K562 (cell line): ENCODE results near the gene COPA. TPM values are rescaled to one million over a fixed set of nuclear protein-coding genes. Genes with fewer than 3 reads are reported as not detected.
A peak's percentile ranks its signal among the peaks of the same experiment; 100 is the strongest.

Experiments
- ATAC-seq: fragments of 200-7000 bp; cut with Tn5 transposase; 3 replicates; pipeline ENCODE4 v1.9.1; 2020; ENCODE audit warnings: moderate library complexity
- Bru-seq: library from RNA; stranded (reverse); fragments of 400-500 nt; gene quantifications from one replicate; lab custom pipeline; 2021; lab: Mats Ljungman, UMichigan
- BruChase-seq, 2 experiments: library from RNA; stranded (reverse); fragments of 400-500 nt; gene quantifications; one replicate each; lab custom pipeline; 2021; lab: Mats Ljungman, UMichigan
- BruUV-seq: library from RNA; stranded (reverse); fragments of 400-500 nt; replicated peaks from 2 replicates; lab custom pipeline; 2021; lab: Mats Ljungman, UMichigan
- CTCF ChIA-PET: fragments of 300-600 bp; formaldehyde crosslinking; extraction: SDS; loops from one replicate; lab custom pipeline; 2021; ENCODE audit warnings: low intra/inter-chr PET ratio; lab: Yijun Ruan, JAX
- POLR2A ChIA-PET: fragments of 300-600, 350-650 bp; sonication (Branson Sonifier 250); formaldehyde crosslinking; extraction: SDS; loops from one replicate; lab custom pipeline; 2021; ENCODE audit warnings: antibody characterized with exemption, inconsistent platforms; lab: Yijun Ruan, JAX
- DNase-seq, 4 experiments: peaks; one replicate each; pipeline versions ENCODE4 v3.0.0 to v3.0.0-alpha.2; 2011 to 2018; ENCODE audit warnings: low spot score in 3 of 4, mixed read lengths in 3 of 4; ENCODE audit errors: extremely low read depth in 1 of 4
- FAIRE-seq: peaks from 2 replicates; lab custom pipeline; 2011; peaks lifted over from hg19 to GRCh38; lab: Jason Lieb, UNC
- H2AFZ ChIP-seq: 2 replicates; pipeline ENCODE4 v1.6.0; 2011; ENCODE audit warnings: low read depth, low read length, control low read depth, inconsistent platforms
- H3K27ac ChIP-seq: fragments of 200-600 bp; 3 replicates; pipeline ENCODE4 v1.8.0; 2011; ENCODE audit warnings: low read depth, mild to moderate bottlenecking, control low read depth, inconsistent platforms, low read length, moderate library complexity, mixed read lengths; ENCODE audit errors: extremely low read depth
- H3K27me3 ChIP-seq, 2 experiments: fragments of 300-600 bp in 1 of 2; 2 replicates in 1 of 2; 3 replicates in 1 of 2; pipeline versions ENCODE4 v1.6.0 to v1.8.0; 2011; ENCODE audit warnings: inconsistent platforms in 2 of 2, low read length in 2 of 2, mild to moderate bottlenecking in 1 of 2, mixed read lengths in 1 of 2, moderate library complexity in 1 of 2; ENCODE audit not compliant: control insufficient read depth in 2 of 2, insufficient read depth in 2 of 2
- H3K36me3 ChIP-seq: fragments of 300-600 bp; 3 replicates; pipeline ENCODE4 v1.8.0; 2011; ENCODE audit warnings: mild to moderate bottlenecking, low read length, inconsistent platforms; ENCODE audit not compliant: control insufficient read depth, insufficient read depth
- H3K4me1 ChIP-seq, 2 experiments: fragments of 200-600 bp in 1 of 2; replicated peaks in 1 of 2; 2 replicates in 1 of 2; 3 replicates in 1 of 2; pipeline versions ENCODE4 v1.5.1 to v1.8.0; 2011; ENCODE audit warnings: inconsistent platforms in 2 of 2, low read length in 2 of 2, mild to moderate bottlenecking in 1 of 2, mixed read lengths in 1 of 2, moderate library complexity in 1 of 2; ENCODE audit not compliant: control insufficient read depth in 2 of 2, insufficient read depth in 2 of 2
- H3K4me2 ChIP-seq: 2 replicates; pipeline ENCODE4 v1.6.1; 2011; ENCODE audit warnings: low read length, control low read depth, inconsistent platforms, mixed read lengths; ENCODE audit not compliant: insufficient read depth
- H3K4me3 ChIP-seq: fragments of 200-600 bp; sonication (generic), shearing (Covaris generic); 2 replicates; pipeline ENCODE4 v1.5.1; 2016; ENCODE audit warnings: control low read depth, inconsistent platforms
- H3K79me2 ChIP-seq: fragments of 200-600 bp; 3 replicates; pipeline ENCODE4 v1.8.0; 2011; ENCODE audit warnings: low read length, inconsistent platforms; ENCODE audit not compliant: control insufficient read depth, insufficient read depth
- H3K9ac ChIP-seq, 2 experiments: 2 replicates each; pipeline versions ENCODE4 v1.6.0 to v1.6.1; 2011; ENCODE audit warnings: low read depth in 2 of 2, low read length in 2 of 2, control low read depth in 1 of 2, inconsistent platforms in 1 of 2, mild to moderate bottlenecking in 1 of 2, mixed read lengths in 1 of 2; ENCODE audit not compliant: insufficient read depth in 1 of 2
- H3K9me1 ChIP-seq: one replicate; pipeline ENCODE4 v1.6.0; 2011; ENCODE audit warnings: inconsistent platforms, mild to moderate bottlenecking, low read length, moderate library complexity; ENCODE audit not compliant: control insufficient read depth, insufficient read depth
- H3K9me3 ChIP-seq: replicated peaks from 2 replicates; pipeline ENCODE4 v1.5.1; 2011; ENCODE audit warnings: low read depth, low read length, inconsistent platforms; ENCODE audit not compliant: control insufficient read depth, insufficient read depth
- H4K20me1 ChIP-seq: replicated peaks from 2 replicates; pipeline ENCODE4 v1.6.1; 2011; ENCODE audit warnings: low read length, inconsistent platforms, mixed read lengths; ENCODE audit not compliant: control insufficient read depth, insufficient read depth
- HINFP ChIP-seq: fragments of 450-650 bp; conservative IDR thresholded peaks from 2 replicates; pipeline ENCODE4 v1.6.1; 2016; ENCODE audit warnings: missing genetic modification characterization, low read depth, mild to moderate bottlenecking, control low read depth, missing compliant biosample characterization
- ILK ChIP-seq: fragments of 450-650 bp; IDR thresholded peaks from 2 replicates; pipeline ENCODE4 v1.6.1; 2016; ENCODE audit warnings: missing genetic modification characterization, low read depth, mild to moderate bottlenecking, missing compliant biosample characterization, moderate library complexity, borderline replicate concordance
- MEF2A ChIP-seq: IDR thresholded peaks from 2 replicates; pipeline ENCODE4 v1.6.1; 2011; ENCODE audit warnings: low read depth, mild to moderate bottlenecking, low read length, moderate library complexity; ENCODE audit not compliant: control insufficient read depth
- MXI1 ChIP-seq: IDR thresholded peaks from 2 replicates; pipeline ENCODE4 v1.6.1; 2011; ENCODE audit warnings: low read depth, mild to moderate bottlenecking, improper control_type of control experiment, low read length
- OTX1 ChIP-seq: fragments of 450-650 bp; formaldehyde crosslinking; IDR thresholded peaks from 2 replicates; pipeline ENCODE4 v1.4.0; 2022; ENCODE audit warnings: mild to moderate bottlenecking
- ZNF124 ChIP-seq: sonication (generic); formaldehyde crosslinking; IDR thresholded peaks from 2 replicates; pipeline ENCODE4 v1.8.1; 2022; ENCODE audit warnings: missing genetic modification reagents
- ZNF23 ChIP-seq: fragments of 250-450 bp; sonication (Bioruptor Pico); IDR thresholded peaks from 2 replicates; pipeline ENCODE4 v1.4.0; 2020; ENCODE audit warnings: mild to moderate bottlenecking
- ZNF518B ChIP-seq: fragments of 250-450 bp; sonication (Bioruptor Pico); IDR thresholded peaks from 2 replicates; pipeline ENCODE4 v1.5.0; 2021; ENCODE audit warnings: mild to moderate bottlenecking, moderate library complexity
- ZNF644 ChIP-seq: fragments of 200-800 bp; sonication (Bioruptor generic); IDR thresholded peaks from 2 replicates; pipeline ENCODE4 v1.6.1; 2016; ENCODE audit warnings: low read depth, missing genetic modification characterization, missing compliant biosample characterization
- WGBS: fragments of 100-300 bp; shearing (Covaris generic); methylation state at CpG from one replicate; pipeline ENCODE4 v1.1.6; 2016; ENCODE audit warnings: low coverage, mixed read lengths; ENCODE audit not compliant: insufficient coverage; ENCODE audit errors: missing lambda C conversion rate; 5-methylcytosine and 5-hydroxymethylcytosine counted together
- in situ Hi-C: fragments of 300-500 bp; cut with MboI; formaldehyde crosslinking; loops from 4 replicates; pipeline ENCODE4 v1.15.0; 2018; ENCODE audit warnings: inconsistent platforms, mixed read lengths
- intact Hi-C: fragments of 100-400 bp; cut with micrococcal nuclease; formaldehyde crosslinking; loops from 2 replicates; pipeline ENCODE4 v1.14.2; 2022
- long read RNA-seq, 3 experiments: library from polyadenylated mRNA in 2 of 3; library from RNA in 1 of 3; unstranded in 2 of 3; stranded (forward) in 1 of 3; transcript quantifications; one replicate each; pipeline ENCODE4 v2.0.0, GENCODE V29; 2019 to 2022
- polyA minus RNA-seq, 3 experiments: library from RNA; depleted of rRNA, polyadenylated mRNA; stranded (reverse); fragments of >200 nt; gene quantifications; 2 replicates each; pipeline ENCODE4 v1.2.3, GENCODE V29; 2011
- polyA plus RNA-seq, 8 experiments: library from polyadenylated mRNA; depleted of rRNA in 4 of 8; stranded (reverse) in 5 of 8; unstranded in 3 of 8; fragments of >200 nt; fragmentation: Nextera tagmentation in 2 of 8; fragmentation: Illumina TruSeq in 1 of 8; extraction: Ambion mirVana in 2 of 8; extraction: Trizol in 1 of 8; gene quantifications; 2 replicates each; pipeline versions ENCODE4 v1.2.1 to v1.2.3, GENCODE V29; 2011 to 2014; ENCODE audit warnings: inconsistent platforms in 1 of 8, missing spikeins in 1 of 8
- total RNA-seq, 7 experiments: library from RNA; depleted of rRNA in 6 of 7; stranded (reverse); fragments of >200 nt in 6 of 7; fragmentation: Illumina TruSeq in 2 of 7; extraction: Trizol in 2 of 7; gene quantifications; 2 replicates each; pipeline versions ENCODE4 v1.2.1 to v1.2.3, GENCODE V29; 2011 to 2021; ENCODE audit warnings: low replicate concordance in 1 of 7

The COPA gene
- total RNA-seq (2011; cell fraction: chromatin; rRNA removed; ENCODE audit: low replicate concordance), result 224 and 416 TPM in 2 replicates
- 117 and 133 TPM in 2 replicates for total RNA-seq (2011; cell fraction: nucleolus; rRNA removed)
- 151 and 175 TPM in 2 replicates for total RNA-seq (2011; cell fraction: nucleoplasm; rRNA removed)
- total RNA-seq (2014; rRNA removed) (93.5 and 121 TPM in 2 replicates), total RNA-seq (2014; rRNA removed; fragmentation: Illumina TruSeq; extraction: Trizol) (79.9 and 92.1 TPM in 2 replicates), total RNA-seq (2015; rRNA removed; fragmentation: Illumina TruSeq; extraction: Trizol) (73.1 and 80.7 TPM in 2 replicates), total RNA-seq (2021) (102 and 110 TPM in 2 replicates), polyA plus RNA-seq (2011; rRNA removed) (222 and 236 TPM in 2 replicates), polyA plus RNA-seq (2014; fragmentation: Illumina TruSeq; extraction: Trizol) (119 and 154 TPM in 2 replicates), polyA plus RNA-seq (2014; fragmentation: Nextera tagmentation; extraction: Ambion mirVana) (100 to 1,000 TPM in 1 of 2 experiments, 10 to 100 TPM in 1; 49.8 to 123 TPM), polyA plus RNA-seq (2014; rRNA removed) (99.5 and 125 TPM in 2 replicates), polyA minus RNA-seq (2011; rRNA and poly(A)+ RNA removed) (382 and 419 TPM in 2 replicates), Bru-seq, nascent RNA (percentile 93 among the genes with signal in this experiment), BruChase-seq, experiment 1, labeled RNA remaining after a 2-hour chase (percentile 96 among the genes with signal in this experiment), BruChase-seq, experiment 2, labeled RNA remaining after a 6-hour chase (percentile 97 among the genes with signal in this experiment)
- polyA plus RNA-seq (2011; cell fraction: cytosol; rRNA removed), result 140 and 207 TPM in 2 replicates
- 79.0 and 109 TPM in 2 replicates for polyA plus RNA-seq (2011; cell fraction: nucleus; rRNA removed)
- 107 and 187 TPM in 2 replicates for polyA plus RNA-seq (2012)
- polyA minus RNA-seq (2011; cell fraction: cytosol; rRNA and poly(A)+ RNA removed), result 161 and 169 TPM in 2 replicates
- polyA minus RNA-seq (2011; cell fraction: nucleus; rRNA and poly(A)+ RNA removed), result 73.5 and 122 TPM in 2 replicates
- long read RNA-seq, experiment 1, full-length matches to known transcripts, result 289 of 403 reads
- long read RNA-seq, experiment 1, partial matches to known transcripts, result 84 of 403 reads
- long read RNA-seq, experiment 1, other reads (novel, unspliced or antisense), result 30 of 403 reads
- long read RNA-seq, experiment 2, full-length matches to known transcripts, result 50 of 119 reads
- long read RNA-seq, experiment 2, partial matches to known transcripts, result 47 of 119 reads
- long read RNA-seq, experiment 2, other reads (novel, unspliced or antisense), result 22 of 119 reads
- long read RNA-seq, experiment 3, full-length matches to known transcripts, result 23 of 43 reads
- long read RNA-seq, experiment 3, partial matches to known transcripts, result 18 of 43 reads
- long read RNA-seq, experiment 3, other reads (novel, unspliced or antisense), result 2 of 43 reads

GRCh38 chr1:160342953-160343869, at the start of gene COPA, which contains the start of gene NCSTN:
TSS of gene COPA (minus strand) at chr1:160343250. CDS start at chr1:160343170, 80 bp downstream.
TSS of gene NCSTN (plus strand) at chr1:160343383. CDS start at chr1:160343397, 14 bp downstream.
- ATAC-seq, result peak; percentile 97
- TF ChIP-seq MEF2A, result no peak
- TF ChIP-seq ZNF644 (tag), result no peak
- peak; percentile 73; the same call in 1 of the 2 replicates for TF ChIP-seq HINFP (tag)
- TF ChIP-seq MXI1, result no peak
- TF ChIP-seq ZNF23 (CRISPR knock-in tag), result no peak
- TF ChIP-seq ILK, result no peak
- TF ChIP-seq ZNF518B (CRISPR knock-in tag), result no peak
- TF ChIP-seq OTX1 (CRISPR knock-in tag), result 0 out of 2 replicates have a peak, but pooled peaks have one; percentile 36
- no peak for TF ChIP-seq ZNF124 (CRISPR knock-in tag)

More at GRCh38 chr1:160342953-160343869, at the start of gene COPA, which contains the start of gene NCSTN:
- peak; percentile 89 to 97 (median 91) for DNase-seq
- H2AFZ ChIP-seq, result peak within 1 kb of the TSS; percentile 96
- H3K4me2 ChIP-seq, result peak within 1 kb of the TSS; percentile 98
- no peaks in the 10 kb centered on the region for H4K20me1 ChIP-seq
- peak within 1 kb of the TSS; percentile 74 for H3K4me3 ChIP-seq
- in situ Hi-C loops, result no loop called here
- peak within 1 kb of the TSS; percentile 99 to 100 for H3K9ac ChIP-seq
- H3K9me1 ChIP-seq, result no peaks in the 10 kb centered on the region
- H3K36me3 ChIP-seq, result peaks cover 67% of the 10 kb centered on the region
- H3K27me3 ChIP-seq, result no peaks in the 10 kb centered on the region
- ChIA-PET POLR2A (interaction anchor here (0.7 to 2.9 kb wide), 7 partner anchors 8 to 231 kb away, joined by 3 to 21 read pairs (median 4); no protein-coding TSS in a partner anchor), CTCF (no interaction called here)
- no peaks in the 10 kb centered on the region for H3K9me3 ChIP-seq
- FAIRE-seq, result peak; percentile 92
- 1% methylated on average over 52 of the region's 58 CpGs for WGBS
- intact Hi-C loops, result no loop called here
- BruUV-seq, result no TSS peak
- H3K27ac ChIP-seq, result peak within 1 kb of the TSS; percentile 96
- H3K4me1 ChIP-seq, result peaks cover 0 to 14% of the 10 kb centered on the region in 2 experiments; a peak in 2 of 5 replicates
- peaks cover 71% of the 10 kb centered on the region for H3K79me2 ChIP-seq
